CD4-positive, alpha-beta T cell treated with Interleukin-4 for 4 hours (primary cell): ENCODE measurements around the gene OR7G1.
"Not testable (repeated sequence)": the region's sequence is repeated elsewhere in the genome, so short reads cannot be mapped to it uniquely, and the experiment has no call there.

Source experiments
- DNase-seq: peaks from one replicate; pipeline ENCODE4 v3.0.0-alpha.2; 2020

Gene OR7G1

GRCh38 chr19:9075064-9075949 lies 40.3 kb downstream of the OR7G1 start:
- no peak for DNase-seq

- no peak for DNase-seq
These were observed 41.8 kb downstream of the OR7G1 start for GRCh38 chr19:9073806-9074205.

GRCh38 chr19:9071720-9072119 lies 43.8 kb downstream of the OR7G1 start:
- DNase-seq = not testable (repeated sequence)

GRCh38 chr19:9070066-9070465 lies 45.5 kb downstream of the OR7G1 start:
- no peak for DNase-seq

GRCh38 chr19:9065457-9066014 lies 50.0 kb downstream of the OR7G1 start:
- no peak for DNase-seq
